Omental fat pad (tissue), 4 donors: ENCODE data around the gene TXNDC17. TPM values are rescaled to one million over a fixed set of nuclear protein-coding genes. Genes with fewer than 3 reads are reported as not detected.

Source experiments
- ATAC-seq: fragments of 150-250 bp; one replicate; pipeline ENCODE4 v1.9.1; 2016; ENCODE audit warnings: mild to moderate bottlenecking, moderate library complexity; ENCODE audit not compliant: low FRiP score
- DNase-seq: peaks from one replicate; pipeline ENCODE4 v3.0.0-alpha.2; 2019; ENCODE audit warnings: low spot score
- total RNA-seq, 4 donors: library from RNA; depleted of rRNA; stranded (reverse); fragments of >200 nt; gene quantifications; one replicate each; pipeline ENCODE4 v1.1.0, GENCODE V29; 2016
- TF ChIP-seq, protein P1 (sequence below), 3 donors: fragments of 450-650 bp; IDR thresholded peaks; one replicate each; pipeline ENCODE4 v1.5.1; 2016 to 2017; ENCODE audit warnings: antibody characterized with exemption in 3 of 3, mild to moderate bottlenecking in 3 of 3, moderate library complexity in 2 of 3

TXNDC17 gene
- total RNA-seq, 4 donors from 2014 or later: 58.5 to 155 (median 109) TPM

DNA sequence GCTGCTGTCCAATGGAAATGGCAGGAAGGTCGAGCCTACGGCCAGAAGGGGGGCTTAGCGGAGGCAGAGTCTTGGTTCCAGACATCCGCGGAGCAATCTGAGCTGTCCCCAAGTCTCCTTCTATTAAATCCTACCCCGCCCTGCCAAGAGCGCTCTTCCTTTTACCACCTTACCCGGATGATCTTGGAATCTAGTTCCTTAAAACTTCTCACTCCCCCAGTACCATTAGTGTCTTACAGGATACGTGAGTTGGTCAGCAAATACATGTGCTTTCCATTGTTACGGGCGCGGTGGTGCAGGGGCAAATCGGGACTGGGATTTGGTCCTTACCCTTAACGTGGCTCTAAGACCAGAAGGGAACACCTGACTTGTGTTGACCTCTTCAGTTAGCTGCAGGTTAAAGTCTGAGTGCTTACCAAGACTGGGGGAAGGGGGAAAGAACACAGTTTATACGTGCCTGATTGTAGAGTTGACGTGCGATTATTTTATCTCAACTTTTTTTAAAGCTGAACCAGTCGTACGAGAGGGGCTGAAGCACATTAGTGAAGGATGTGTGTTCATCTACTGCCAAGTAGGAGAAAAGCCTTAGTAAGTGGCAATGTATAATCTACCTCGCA lies 495 bp downstream of the TXNDC17 start:
- ATAC-seq (peak; percentile 22), DNase-seq (no peak)
- TF ChIP-seq, protein P1, sequence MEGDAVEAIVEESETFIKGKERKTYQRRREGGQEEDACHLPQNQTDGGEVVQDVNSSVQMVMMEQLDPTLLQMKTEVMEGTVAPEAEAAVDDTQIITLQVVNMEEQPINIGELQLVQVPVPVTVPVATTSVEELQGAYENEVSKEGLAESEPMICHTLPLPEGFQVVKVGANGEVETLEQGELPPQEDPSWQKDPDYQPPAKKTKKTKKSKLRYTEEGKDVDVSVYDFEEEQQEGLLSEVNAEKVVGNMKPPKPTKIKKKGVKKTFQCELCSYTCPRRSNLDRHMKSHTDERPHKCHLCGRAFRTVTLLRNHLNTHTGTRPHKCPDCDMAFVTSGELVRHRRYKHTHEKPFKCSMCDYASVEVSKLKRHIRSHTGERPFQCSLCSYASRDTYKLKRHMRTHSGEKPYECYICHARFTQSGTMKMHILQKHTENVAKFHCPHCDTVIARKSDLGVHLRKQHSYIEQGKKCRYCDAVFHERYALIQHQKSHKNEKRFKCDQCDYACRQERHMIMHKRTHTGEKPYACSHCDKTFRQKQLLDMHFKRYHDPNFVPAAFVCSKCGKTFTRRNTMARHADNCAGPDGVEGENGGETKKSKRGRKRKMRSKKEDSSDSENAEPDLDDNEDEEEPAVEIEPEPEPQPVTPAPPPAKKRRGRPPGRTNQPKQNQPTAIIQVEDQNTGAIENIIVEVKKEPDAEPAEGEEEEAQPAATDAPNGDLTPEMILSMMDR (IDR thresholded peaks at IDR 0.05): no peak

GRCh38 chr17:6642592-6642991 lies 1.7 kb downstream of the TXNDC17 start:
- ATAC-seq: no peak
- TF ChIP-seq, protein P1 (IDR thresholded peaks at IDR 0.05): no peak
- no peak for DNase-seq

- no peak for DNase-seq
- ATAC-seq: no peak
- TF ChIP-seq, protein P1 (IDR thresholded peaks at IDR 0.05): no peak
Observed at GRCh38 chr17:6643451-6644125, 2.7 kb downstream of the TXNDC17 start.

DNA sequence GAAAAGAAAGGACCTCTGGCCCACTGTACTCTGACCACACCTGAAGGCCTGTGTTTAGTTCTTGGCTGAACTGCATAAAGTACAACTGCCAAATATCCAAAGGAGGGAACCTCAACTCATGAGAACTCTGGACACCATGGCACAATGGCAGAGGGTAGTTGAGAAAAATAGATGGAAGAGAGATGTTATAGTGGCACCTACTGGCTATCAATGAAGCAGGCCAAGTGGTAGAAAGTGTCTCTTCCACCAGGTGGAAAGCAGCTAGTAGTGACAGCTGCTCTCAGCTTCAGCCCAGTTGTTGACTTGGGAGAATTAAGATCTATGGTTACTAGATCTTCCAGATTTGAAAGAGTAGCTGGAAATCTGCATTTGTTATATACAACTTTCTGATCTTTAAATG lies 7.3 kb downstream of the TXNDC17 start:
- TF ChIP-seq, protein P1 (IDR thresholded peaks at IDR 0.05): no peak
- no peak for ATAC-seq
- no peak for DNase-seq

DNA sequence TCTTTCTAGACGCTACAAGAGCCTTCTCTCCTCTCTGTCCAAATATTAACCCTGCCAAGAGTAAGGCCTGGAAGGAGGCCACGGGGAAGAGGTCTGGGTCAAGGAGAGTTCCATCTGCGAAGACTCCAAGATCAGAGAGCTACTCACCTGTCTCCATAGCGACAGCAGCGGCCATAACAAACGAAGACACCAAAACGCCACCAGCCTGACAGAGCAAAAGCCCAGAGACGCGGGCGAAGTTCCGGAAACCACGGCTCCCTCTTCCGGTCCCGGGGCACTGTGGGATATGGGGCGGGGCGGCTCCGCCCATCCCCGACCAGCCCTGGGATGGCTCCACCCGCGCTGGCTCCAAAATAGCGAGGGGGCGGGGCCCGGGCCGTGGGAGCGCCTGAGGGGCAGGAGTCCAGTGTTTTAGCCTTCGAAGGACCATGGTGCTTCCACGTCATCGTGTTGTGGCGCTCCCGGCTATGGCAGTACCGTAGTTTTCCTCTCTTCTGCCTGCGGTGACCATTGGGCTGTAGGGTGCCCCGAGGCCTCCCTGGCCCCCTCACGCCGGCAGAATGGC lies 10.6 kb downstream of the TXNDC17 start, which contains the start of the genes C17orf100 and MED31:
C17orf100 (plus strand) TSS at position 409 of the 565 bp plus-strand sequence; CDS start at position 561, 152 bp downstream.
MED31 (minus strand) TSS at position 252 of the 565 bp plus-strand sequence; CDS start at position 175, 77 bp downstream.
- peak; percentile 98 for ATAC-seq
- TF ChIP-seq, protein P1 (IDR thresholded peaks at IDR 0.05): no peak

GRCh38 chr17:6651919-6652452 lies 11.1 kb downstream of the TXNDC17 start:
- ATAC-seq (peak; percentile 23), DNase-seq (no peak)
- TF ChIP-seq, protein P1 (IDR thresholded peaks at IDR 0.05): no peak

More for the DNA sequence above, 10.6 kb downstream of the TXNDC17 start, which contains the start of the genes C17orf100 and MED31:
- DNase-seq: peak; percentile 86
